Muscle layer of colon (tissue), 2 donors: ENCODE results near the gene SPSB1.

Source experiments
- H3K27ac ChIP-seq: one replicate; pipeline ENCODE4 v1.7.0; 2013; ENCODE audit warnings: low read depth, mild to moderate bottlenecking, low read length, moderate library complexity
- H3K27me3 ChIP-seq, 2 donors: one replicate each; pipeline ENCODE4 v1.7.0; 2013; ENCODE audit warnings: low read length in 2 of 2, mild to moderate bottlenecking in 2 of 2; ENCODE audit not compliant: insufficient read depth in 2 of 2, control insufficient read depth in 1 of 2
- H3K36me3 ChIP-seq: one replicate; pipeline ENCODE4 v1.7.0; 2013; ENCODE audit warnings: mild to moderate bottlenecking, low read length; ENCODE audit not compliant: insufficient read depth
- H3K4me1 ChIP-seq: one replicate; pipeline ENCODE4 v1.7.0; 2013; ENCODE audit warnings: mild to moderate bottlenecking, low read length; ENCODE audit not compliant: insufficient read depth
- H3K4me3 ChIP-seq, 2 donors: one replicate each; pipeline ENCODE4 v1.7.0; 2013; ENCODE audit warnings: low read length in 2 of 2, low read depth in 1 of 2, mild to moderate bottlenecking in 1 of 2, moderate library complexity in 1 of 2
- H3K9ac ChIP-seq: one replicate; pipeline ENCODE4 v1.7.0; 2013; ENCODE audit warnings: low read length
- H3K9me3 ChIP-seq: one replicate; pipeline ENCODE4 v1.7.0; 2013; ENCODE audit warnings: mild to moderate bottlenecking, low read length
- donor health status: abdominal sarcoma.
- donor health status: Adenocarcinoma of cecum.

The SPSB1 gene

GRCh38 chr1:9413877-9414213 is 121.2 kb downstream of the SPSB1 start:
- Histone ChIP-seq H3K9ac (no peak overlapping the region), H3K9me3 (no peaks in the 10 kb centered on the region), H3K27me3 (no peaks in the 10 kb centered on the region), H3K4me3 (no peak overlapping the region), H3K4me1 (peaks cover 18% of the 10 kb centered on the region), H3K27ac (peak overlapping the region; percentile 79), H3K36me3 (no peaks in the 10 kb centered on the region)

- Histone ChIP-seq H3K36me3 (no peaks in the 10 kb centered on the region), H3K9me3 (no peaks in the 10 kb centered on the region), H3K4me3 (no peak overlapping the region), H3K9ac (no peak overlapping the region), H3K27ac (no peak overlapping the region), H3K4me1 (peaks cover 18% of the 10 kb centered on the region), H3K27me3 (no peaks in the 10 kb centered on the region)
These were observed 123.8 kb downstream of the SPSB1 start for GRCh38 chr1:9416506-9416905.

- Histone ChIP-seq H3K36me3 (no peaks in the 10 kb centered on the region), H3K27me3 (no peaks in the 10 kb centered on the region), H3K9ac (no peak overlapping the region), H3K9me3 (no peaks in the 10 kb centered on the region), H3K4me1 (peaks cover 18% of the 10 kb centered on the region), H3K4me3 (no peak overlapping the region), H3K27ac (no peak overlapping the region)
These were observed 124.3 kb downstream of the SPSB1 start for GRCh38 chr1:9416918-9417500.

- no peak overlapping the region for H3K9ac ChIP-seq
- H3K4me1 ChIP-seq: peaks cover 14% of the 10 kb centered on the region
- H3K36me3 ChIP-seq: no peaks in the 10 kb centered on the region
- H3K9me3 ChIP-seq: no peaks in the 10 kb centered on the region
- no peaks in the 10 kb centered on the region for H3K27me3 ChIP-seq
- no peak overlapping the region for H3K27ac ChIP-seq
- H3K4me3 ChIP-seq: no peak overlapping the region
These were observed 125.0 kb downstream of the SPSB1 start for GRCh38 chr1:9417695-9418094.

- Histone ChIP-seq H3K27me3 (no peaks in the 10 kb centered on the region), H3K27ac (no peak overlapping the region), H3K4me1 (peaks cover 2% of the 10 kb centered on the region), H3K9me3 (no peaks in the 10 kb centered on the region), H3K9ac (no peak overlapping the region), H3K36me3 (no peaks in the 10 kb centered on the region), H3K4me3 (no peak overlapping the region)
These were observed 126.2 kb downstream of the SPSB1 start for GRCh38 chr1:9418851-9419250.
